ENCODE measurements around the gene ING4.
A peak's percentile ranks its signal among the peaks of the same experiment; 100 is the strongest.

The ING4 gene

GRCh38 chr12:6613776-6614512 lies 49.0 kb downstream of the ING4 start:
- DNase-seq (ENCODE audit: insufficient read length, low spot score) (no peak), FAIRE-seq (peak; percentile 76)
- TF ChIP-seq POLR2AphosphoS5 (IDR thresholded peaks at IDR 0.05; ENCODE audit: low read depth, low read length) (no peak), POU2F2 (IDR thresholded peaks at IDR 0.05; ENCODE audit: low read depth, low read length) (no peak), TAF1 (IDR thresholded peaks at IDR 0.05; ENCODE audit: low read depth, low read length) (no peak), POLR2A (IDR thresholded peaks at IDR 0.05; ENCODE audit: low read depth, low read length) (no peak), PAX5 (IDR thresholded peaks at IDR 0.05; ENCODE audit: insufficient read depth, low read length, severe bottlenecking) (no peak), SPI1 (IDR thresholded peaks at IDR 0.05; ENCODE audit: low read depth, low read length) (no peak)

- TF ChIP-seq POU2F2 (IDR thresholded peaks at IDR 0.05; ENCODE audit: low read depth, low read length) (no peak), POLR2AphosphoS5 (IDR thresholded peaks at IDR 0.05; ENCODE audit: low read depth, low read length) (no peak), POLR2A (IDR thresholded peaks at IDR 0.05; ENCODE audit: low read depth, low read length) (no peak), SPI1 (IDR thresholded peaks at IDR 0.05; ENCODE audit: low read depth, low read length) (no peak), TAF1 (IDR thresholded peaks at IDR 0.05; ENCODE audit: low read depth, low read length) (no peak), PAX5 (IDR thresholded peaks at IDR 0.05; ENCODE audit: insufficient read depth, low read length, severe bottlenecking) (no peak)
- peak; percentile 28 for FAIRE-seq
- DNase-seq (ENCODE audit: insufficient read length, low spot score): no peak
These were observed 49.7 kb downstream of the ING4 start for GRCh38 chr12:6613015-6613775.

- DNase-seq (ENCODE audit: insufficient read length, low spot score) (no peak), FAIRE-seq (no peak)
- no peak for TF ChIP-seq POLR2AphosphoS5 (IDR thresholded peaks at IDR 0.05; ENCODE audit: low read depth, low read length)
- TF ChIP-seq PAX5 (IDR thresholded peaks at IDR 0.05; ENCODE audit: insufficient read depth, low read length, severe bottlenecking): no peak
- TF ChIP-seq POU2F2 (IDR thresholded peaks at IDR 0.05; ENCODE audit: low read depth, low read length): no peak
- no peak for TF ChIP-seq SPI1 (IDR thresholded peaks at IDR 0.05; ENCODE audit: low read depth, low read length)
- TF ChIP-seq POLR2A (IDR thresholded peaks at IDR 0.05; ENCODE audit: low read depth, low read length): no peak
- TF ChIP-seq TAF1 (IDR thresholded peaks at IDR 0.05; ENCODE audit: low read depth, low read length): no peak
These were observed 50.3 kb downstream of the ING4 start for GRCh38 chr12:6612652-6613014.

GRCh38 chr12:6612247-6612646 lies 50.7 kb downstream of the ING4 start:
- FAIRE-seq: no peak

GRCh38 chr12:6608592-6609281 lies 54.2 kb downstream of the ING4 start:
- FAIRE-seq (peak; percentile 54), DNase-seq (ENCODE audit: insufficient read length, low spot score) (no peak)
- TF ChIP-seq POLR2A (IDR thresholded peaks at IDR 0.05; ENCODE audit: low read depth, low read length) (no peak), TAF1 (IDR thresholded peaks at IDR 0.05; ENCODE audit: low read depth, low read length) (no peak), POU2F2 (IDR thresholded peaks at IDR 0.05; ENCODE audit: low read depth, low read length) (no peak), PAX5 (IDR thresholded peaks at IDR 0.05; ENCODE audit: insufficient read depth, low read length, severe bottlenecking) (no peak), POLR2AphosphoS5 (IDR thresholded peaks at IDR 0.05; ENCODE audit: low read depth, low read length) (no peak), SPI1 (IDR thresholded peaks at IDR 0.05; ENCODE audit: low read depth, low read length) (no peak)

More at GRCh38 chr12:6612247-6612646, 50.7 kb downstream of the ING4 start:
- no peak for DNase-seq (ENCODE audit: insufficient read length, low spot score)
- no peak for TF ChIP-seq POLR2AphosphoS5 (IDR thresholded peaks at IDR 0.05; ENCODE audit: low read depth, low read length)

GRCh38 chr12:6607751-6608591 lies 54.9 kb downstream of the ING4 start:
- DNase-seq (ENCODE audit: insufficient read length, low spot score) (no peak), FAIRE-seq (peak; percentile 92)
- no peak for TF ChIP-seq PAX5 (IDR thresholded peaks at IDR 0.05; ENCODE audit: insufficient read depth, low read length, severe bottlenecking)
- TF ChIP-seq SPI1 (IDR thresholded peaks at IDR 0.05; ENCODE audit: low read depth, low read length): no peak
- peak; percentile 56; the same call in 1 of the 2 replicates for TF ChIP-seq POU2F2 (IDR thresholded peaks at IDR 0.05; ENCODE audit: low read depth, low read length)
- TF ChIP-seq POLR2AphosphoS5 (IDR thresholded peaks at IDR 0.05; ENCODE audit: low read depth, low read length): no peak

GRCh38 chr12:6606331-6607131 lies 56.4 kb downstream of the ING4 start:
- no peak for DNase-seq (ENCODE audit: insufficient read length, low spot score)
- peak; percentile 80 for FAIRE-seq
- TF ChIP-seq POLR2AphosphoS5 (IDR thresholded peaks at IDR 0.05; ENCODE audit: low read depth, low read length): no peak
- TF ChIP-seq POU2F2 (IDR thresholded peaks at IDR 0.05; ENCODE audit: low read depth, low read length): no peak
- TF ChIP-seq SPI1 (IDR thresholded peaks at IDR 0.05; ENCODE audit: low read depth, low read length): no peak
- TF ChIP-seq POLR2A (IDR thresholded peaks at IDR 0.05; ENCODE audit: low read depth, low read length): no peak
- TF ChIP-seq PAX5 (IDR thresholded peaks at IDR 0.05; ENCODE audit: insufficient read depth, low read length, severe bottlenecking): no peak
- no peak for TF ChIP-seq TAF1 (IDR thresholded peaks at IDR 0.05; ENCODE audit: low read depth, low read length)

Measured in GM12891 (cell line).